Measurements from ENCODE around the gene PPP1R14C. TPM values are rescaled to one million over a fixed set of nuclear protein-coding genes. Genes with fewer than 3 reads are reported as not detected.
A peak's percentile ranks its signal among the peaks of the same experiment; 100 is the strongest.

The PPP1R14C gene
- total RNA-seq, 6 donors from 2014 or later = 12.0 to 34.5 (median 16.8) TPM

GRCh38 chr6:150269130-150269856 is 126.4 kb downstream of the PPP1R14C start:
- Histone ChIP-seq H3K36me3 (no peaks in the 10 kb centered on the region), H3K27ac (no peak overlapping the region), H3K9me3 (no peaks in the 10 kb centered on the region), H3K27me3 (no peaks in the 10 kb centered on the region), H3K4me1 (no peaks in the 10 kb centered on the region), H3K4me3 (no peak overlapping the region)
- ATAC-seq (ENCODE audit: low FRiP score in 2 of 2) (no peak), DNase-seq (no peak)
- TF ChIP-seq POLR2AphosphoS5 (IDR thresholded peaks at IDR 0.05) = no peak
- WGBS, 2 donors = 82 to 85% methylated on average over 6 of the region's 6 CpGs

GRCh38 chr6:150269857-150270223 is 127.0 kb downstream of the PPP1R14C start:
- WGBS, 2 donors = 71 to 77% methylated on average over 4 of the region's 4 CpGs
- TF ChIP-seq CTCF (IDR thresholded peaks at IDR 0.05) (no peak), POLR2AphosphoS5 (IDR thresholded peaks at IDR 0.05) (no peak), EP300 (IDR thresholded peaks at IDR 0.05) (no peak), POLR2A (IDR thresholded peaks at IDR 0.05) (no peak)
- ATAC-seq (ENCODE audit: low FRiP score in 2 of 2) (peak in 1 of 2 donors; percentile 38), DNase-seq (no peak)
- Histone ChIP-seq H3K9me3 (no peaks in the 10 kb centered on the region), H3K27me3 (no peaks in the 10 kb centered on the region), H3K4me1 (no peaks in the 10 kb centered on the region), H3K4me3 (no peak overlapping the region), H3K36me3 (no peaks in the 10 kb centered on the region), H3K27ac (no peak overlapping the region)

- no peaks in the 10 kb centered on the region for H3K9me3 ChIP-seq
- no peak for ATAC-seq (ENCODE audit: low FRiP score in 2 of 2)
- H3K4me1 ChIP-seq = no peaks in the 10 kb centered on the region
- H3K27ac ChIP-seq = no peak overlapping the region
- TF ChIP-seq POLR2AphosphoS5 (IDR thresholded peaks at IDR 0.05) (no peak), POLR2A (IDR thresholded peaks at IDR 0.05) (no peak), EP300 (IDR thresholded peaks at IDR 0.05) (no peak), CTCF (IDR thresholded peaks at IDR 0.05) (no peak)
- H3K4me3 ChIP-seq = no peak overlapping the region
- no peak for DNase-seq
- 86 to 91% methylated on average over 9 of the region's 9 CpGs for WGBS, 2 donors
- H3K36me3 ChIP-seq = no peaks in the 10 kb centered on the region
- no peaks in the 10 kb centered on the region for H3K27me3 ChIP-seq
Measured at GRCh38 chr6:150270330-150271052, 127.6 kb downstream of the PPP1R14C start.

- no peaks in the 10 kb centered on the region for H3K27me3 ChIP-seq
- H3K4me1 ChIP-seq = no peaks in the 10 kb centered on the region
- no peak overlapping the region for H3K27ac ChIP-seq
- H3K4me3 ChIP-seq = no peak overlapping the region
- no peak for DNase-seq
- H3K9me3 ChIP-seq = no peaks in the 10 kb centered on the region
- TF ChIP-seq CTCF (IDR thresholded peaks at IDR 0.05) (no peak), POLR2A (IDR thresholded peaks at IDR 0.05) (no peak), EP300 (IDR thresholded peaks at IDR 0.05) (no peak), POLR2AphosphoS5 (IDR thresholded peaks at IDR 0.05) (no peak)
- no peak for ATAC-seq (ENCODE audit: low FRiP score in 2 of 2)
- 100% methylated on average over 1 of the region's 1 CpG for WGBS, 2 donors
- no peaks in the 10 kb centered on the region for H3K36me3 ChIP-seq
Measured at GRCh38 chr6:150271172-150271500, 128.3 kb downstream of the PPP1R14C start.

- WGBS, 2 donors = 79 to 84% methylated on average over 6 of the region's 6 CpGs
- no peak for ATAC-seq (ENCODE audit: low FRiP score in 2 of 2)
Measured at GRCh38 chr6:150271501-150272263, 128.8 kb downstream of the PPP1R14C start.

More at GRCh38 chr6:150271501-150272263, 128.8 kb downstream of the PPP1R14C start:
- Histone ChIP-seq H3K27me3 (no peaks in the 10 kb centered on the region), H3K27ac (no peak overlapping the region), H3K4me3 (no peak overlapping the region), H3K36me3 (no peaks in the 10 kb centered on the region), H3K4me1 (no peaks in the 10 kb centered on the region), H3K9me3 (no peaks in the 10 kb centered on the region)
- TF ChIP-seq POLR2AphosphoS5 (IDR thresholded peaks at IDR 0.05) (no peak), EP300 (IDR thresholded peaks at IDR 0.05) (no peak), POLR2A (IDR thresholded peaks at IDR 0.05) (no peak), CTCF (IDR thresholded peaks at IDR 0.05) (no peak)
- no peak for DNase-seq
